ENCODE data around the gene OPCML. TPM values are rescaled to one million over a fixed set of nuclear protein-coding genes. Genes with fewer than 3 reads are reported as not detected.

Gene OPCML
- total RNA-seq, 1 donor from 2014 or later, result 1.2 TPM

DNA sequence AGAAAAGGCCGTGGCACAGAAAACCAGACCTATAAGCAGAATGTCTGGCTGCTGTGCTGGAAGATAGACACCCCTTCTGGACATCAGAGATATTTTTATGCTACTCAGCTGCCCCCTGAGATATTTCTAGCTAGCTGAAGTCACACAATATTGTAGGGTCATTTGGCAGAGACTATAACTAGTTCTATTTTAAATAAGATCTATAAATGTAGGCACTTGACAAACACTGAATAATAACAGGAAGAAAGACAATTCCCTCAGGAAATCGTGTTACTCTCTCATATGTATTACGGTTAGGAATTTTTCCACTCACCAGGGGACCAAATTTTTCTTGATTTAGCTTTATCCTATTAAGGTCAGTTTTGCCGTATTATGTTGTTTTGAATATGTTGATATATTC, 845.4 kb downstream of the OPCML start:
- H3K27me3 Mint-ChIP-seq (ENCODE audit: low read depth), result no peaks in the 10 kb centered on the region
- TF ChIP-seq, protein P1, sequence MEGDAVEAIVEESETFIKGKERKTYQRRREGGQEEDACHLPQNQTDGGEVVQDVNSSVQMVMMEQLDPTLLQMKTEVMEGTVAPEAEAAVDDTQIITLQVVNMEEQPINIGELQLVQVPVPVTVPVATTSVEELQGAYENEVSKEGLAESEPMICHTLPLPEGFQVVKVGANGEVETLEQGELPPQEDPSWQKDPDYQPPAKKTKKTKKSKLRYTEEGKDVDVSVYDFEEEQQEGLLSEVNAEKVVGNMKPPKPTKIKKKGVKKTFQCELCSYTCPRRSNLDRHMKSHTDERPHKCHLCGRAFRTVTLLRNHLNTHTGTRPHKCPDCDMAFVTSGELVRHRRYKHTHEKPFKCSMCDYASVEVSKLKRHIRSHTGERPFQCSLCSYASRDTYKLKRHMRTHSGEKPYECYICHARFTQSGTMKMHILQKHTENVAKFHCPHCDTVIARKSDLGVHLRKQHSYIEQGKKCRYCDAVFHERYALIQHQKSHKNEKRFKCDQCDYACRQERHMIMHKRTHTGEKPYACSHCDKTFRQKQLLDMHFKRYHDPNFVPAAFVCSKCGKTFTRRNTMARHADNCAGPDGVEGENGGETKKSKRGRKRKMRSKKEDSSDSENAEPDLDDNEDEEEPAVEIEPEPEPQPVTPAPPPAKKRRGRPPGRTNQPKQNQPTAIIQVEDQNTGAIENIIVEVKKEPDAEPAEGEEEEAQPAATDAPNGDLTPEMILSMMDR (conservative IDR thresholded peaks at IDR 0.05), result no peak
- H3K4me3 Mint-ChIP-seq, result no peak overlapping the region
- H3K36me3 Mint-ChIP-seq (ENCODE audit: low read depth), result no peaks in the 10 kb centered on the region
- no peak overlapping the region for H3K27ac Mint-ChIP-seq (ENCODE audit: unreplicated experiment)
- no peak for DNase-seq (ENCODE audit: low read depth, low spot score)
- no peaks in the 10 kb centered on the region for H3K4me1 Mint-ChIP-seq
- H3K9me3 Mint-ChIP-seq, result no peaks in the 10 kb centered on the region

DNA sequence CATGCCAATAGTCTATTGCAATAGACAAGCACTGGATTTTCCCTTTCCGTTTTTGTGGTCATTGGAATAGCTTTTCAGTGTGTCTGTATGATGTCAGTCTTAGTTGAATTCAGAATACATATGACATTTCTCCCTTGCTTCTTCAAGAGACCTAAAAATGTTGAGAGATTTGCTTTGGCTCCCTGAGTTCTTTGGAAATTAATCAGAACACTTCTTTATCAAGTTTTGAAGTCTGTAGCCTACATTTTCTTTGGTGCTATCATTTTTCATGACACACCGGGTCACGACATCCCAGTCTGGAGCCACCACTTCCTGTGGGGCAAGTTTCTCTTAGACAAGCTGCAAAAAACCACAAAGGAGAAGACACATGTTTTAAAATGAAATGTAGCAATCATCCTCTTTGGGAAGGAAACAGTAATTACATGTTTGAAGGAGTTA, 847.1 kb downstream of the OPCML start:
- Mint-ChIP-seq H3K27ac (ENCODE audit: unreplicated experiment) (no peak overlapping the region), H3K4me1 (no peaks in the 10 kb centered on the region), H3K9me3 (no peaks in the 10 kb centered on the region), H3K36me3 (ENCODE audit: low read depth) (no peaks in the 10 kb centered on the region), H3K4me3 (no peak overlapping the region), H3K27me3 (ENCODE audit: low read depth) (no peaks in the 10 kb centered on the region)
- DNase-seq (ENCODE audit: low read depth, low spot score), result no peak
- TF ChIP-seq, protein P1 (conservative IDR thresholded peaks at IDR 0.05), result no peak

GRCh38 chr11:132683602-132684001, 848.7 kb downstream of the OPCML start:
- Mint-ChIP-seq H3K27me3 (ENCODE audit: low read depth) (no peaks in the 10 kb centered on the region), H3K4me3 (no peak overlapping the region), H3K27ac (ENCODE audit: unreplicated experiment) (no peak overlapping the region), H3K36me3 (ENCODE audit: low read depth) (no peaks in the 10 kb centered on the region), H3K4me1 (no peaks in the 10 kb centered on the region), H3K9me3 (peaks cover 5% of the 10 kb centered on the region)
- no peak for DNase-seq (ENCODE audit: low read depth, low spot score)
- TF ChIP-seq, protein P1 (conservative IDR thresholded peaks at IDR 0.05), result no peak

- peaks cover 3% of the 10 kb centered on the region for H3K36me3 Mint-ChIP-seq (ENCODE audit: low read depth)
- H3K4me1 Mint-ChIP-seq, result no peaks in the 10 kb centered on the region
- no peak overlapping the region for H3K27ac Mint-ChIP-seq (ENCODE audit: unreplicated experiment)
- H3K4me3 Mint-ChIP-seq, result no peak overlapping the region
- H3K9me3 Mint-ChIP-seq, result peaks cover 11% of the 10 kb centered on the region
- TF ChIP-seq, protein P1 (conservative IDR thresholded peaks at IDR 0.05), result no peak
- DNase-seq (ENCODE audit: low read depth, low spot score), result no peak
- no peaks in the 10 kb centered on the region for H3K27me3 Mint-ChIP-seq (ENCODE audit: low read depth)
These were observed 850.3 kb downstream of the OPCML start for GRCh38 chr11:132681971-132682370.

- TF ChIP-seq, protein P1 (conservative IDR thresholded peaks at IDR 0.05), result no peak
- Mint-ChIP-seq H3K4me1 (no peaks in the 10 kb centered on the region), H3K27ac (ENCODE audit: unreplicated experiment) (no peak overlapping the region), H3K9me3 (peaks cover 11% of the 10 kb centered on the region), H3K4me3 (no peak overlapping the region), H3K27me3 (ENCODE audit: low read depth) (no peaks in the 10 kb centered on the region), H3K36me3 (ENCODE audit: low read depth) (peaks cover 3% of the 10 kb centered on the region)
- DNase-seq (ENCODE audit: low read depth, low spot score), result no peak
These were observed 851.7 kb downstream of the OPCML start for GRCh38 chr11:132680584-132680983.

- DNase-seq (ENCODE audit: low read depth, low spot score), result no peak
- H3K4me1 Mint-ChIP-seq, result peaks cover 4% of the 10 kb centered on the region
- H3K27ac Mint-ChIP-seq (ENCODE audit: unreplicated experiment), result no peak overlapping the region
- no peaks in the 10 kb centered on the region for H3K27me3 Mint-ChIP-seq (ENCODE audit: low read depth)
- H3K9me3 Mint-ChIP-seq, result peaks cover 10% of the 10 kb centered on the region
- peaks cover 3% of the 10 kb centered on the region for H3K36me3 Mint-ChIP-seq (ENCODE audit: low read depth)
- TF ChIP-seq, protein P1 (conservative IDR thresholded peaks at IDR 0.05), result no peak
- H3K4me3 Mint-ChIP-seq, result no peak overlapping the region
These were observed 858.1 kb downstream of the OPCML start for GRCh38 chr11:132674151-132674550.

Measured in neural crest cell (in vitro differentiated cells).